Hepatocyte (in vitro differentiated cells): ENCODE data around the gene LMCD1.
"Not testable (repeated sequence)": the region's sequence is repeated elsewhere in the genome, so short reads cannot be mapped to it uniquely, and the experiment has no call there.

Source experiments
- CTCF ChIP-seq: fragments of 200-600 bp; sonication (generic); IDR thresholded peaks from 2 replicates; pipeline ENCODE4 v1.5.1; 2016; ENCODE audit warnings: antibody characterized with exemption, mild to moderate bottlenecking; ENCODE audit not compliant: poor library complexity
- EZH2 ChIP-seq: fragments of 200-600 bp; sonication (generic); IDR thresholded peaks from 2 replicates; pipeline ENCODE4 v1.6.1; 2016; ENCODE audit warnings: antibody characterized with exemption, mild to moderate bottlenecking, borderline replicate concordance

- not testable (repeated sequence) for TF ChIP-seq CTCF, EZH2
Measured at GRCh38 chr3:8580434-8580833, 78.8 kb downstream of the LMCD1 start.
